HEK293T (cell line): ENCODE data around the gene BCAS1.

Source experiments
- ARNT ChIP-seq: fragments of 450-650 bp; IDR thresholded peaks from 2 replicates; pipeline ENCODE4 v1.6.1; 2017; ENCODE audit warnings: mild to moderate bottlenecking
- BHLHE40 ChIP-seq: fragments of 450-650 bp; IDR thresholded peaks from 2 replicates; pipeline ENCODE4 v1.6.1; 2016; ENCODE audit warnings: mild to moderate bottlenecking, moderate library complexity, borderline replicate concordance
- ELF4 ChIP-seq: fragments of 450-650 bp; IDR thresholded peaks from 2 replicates; pipeline ENCODE4 v1.6.1; 2017; ENCODE audit warnings: antibody characterized with exemption
- FOXA1 ChIP-seq: fragments of 450-650 bp; IDR thresholded peaks from 2 replicates; pipeline ENCODE4 v1.6.1; 2016; ENCODE audit warnings: mild to moderate bottlenecking
- FOXK2 ChIP-seq: fragments of 450-650 bp; IDR thresholded peaks from 2 replicates; pipeline ENCODE4 v1.6.1; 2016; ENCODE audit warnings: mild to moderate bottlenecking
- LEF1 ChIP-seq: fragments of 450-650 bp; IDR thresholded peaks from 2 replicates; pipeline ENCODE4 v1.6.1; 2017; ENCODE audit warnings: mild to moderate bottlenecking, borderline replicate concordance

DNA sequence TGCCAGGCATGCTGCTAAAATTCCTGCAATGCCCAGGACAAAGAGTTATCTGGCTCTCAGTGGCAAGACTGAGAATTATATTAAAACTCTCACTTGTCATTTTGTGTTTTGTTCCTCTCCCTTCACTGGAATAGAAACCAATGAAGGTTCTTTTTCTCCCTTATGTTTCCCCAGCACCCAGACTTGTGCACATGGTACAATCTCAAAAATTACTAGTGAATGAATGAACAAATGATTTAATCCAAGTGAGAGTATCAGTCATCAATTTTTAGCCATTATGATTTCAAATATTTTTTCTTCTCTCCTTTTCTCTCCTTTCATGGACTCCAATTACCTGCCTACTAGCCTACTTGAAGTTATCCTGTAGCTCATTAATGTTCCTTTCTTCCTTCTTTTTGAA lies 70.1 kb downstream of the BCAS1 start:
- TF ChIP-seq ARNT (no peak), BHLHE40 (no peak), FOXK2 (no peak), FOXA1 (no peak), ELF4 (no peak), LEF1 (no peak)
